ENCODE results near the gene OR10A6.

The OR10A6 gene

DNA sequence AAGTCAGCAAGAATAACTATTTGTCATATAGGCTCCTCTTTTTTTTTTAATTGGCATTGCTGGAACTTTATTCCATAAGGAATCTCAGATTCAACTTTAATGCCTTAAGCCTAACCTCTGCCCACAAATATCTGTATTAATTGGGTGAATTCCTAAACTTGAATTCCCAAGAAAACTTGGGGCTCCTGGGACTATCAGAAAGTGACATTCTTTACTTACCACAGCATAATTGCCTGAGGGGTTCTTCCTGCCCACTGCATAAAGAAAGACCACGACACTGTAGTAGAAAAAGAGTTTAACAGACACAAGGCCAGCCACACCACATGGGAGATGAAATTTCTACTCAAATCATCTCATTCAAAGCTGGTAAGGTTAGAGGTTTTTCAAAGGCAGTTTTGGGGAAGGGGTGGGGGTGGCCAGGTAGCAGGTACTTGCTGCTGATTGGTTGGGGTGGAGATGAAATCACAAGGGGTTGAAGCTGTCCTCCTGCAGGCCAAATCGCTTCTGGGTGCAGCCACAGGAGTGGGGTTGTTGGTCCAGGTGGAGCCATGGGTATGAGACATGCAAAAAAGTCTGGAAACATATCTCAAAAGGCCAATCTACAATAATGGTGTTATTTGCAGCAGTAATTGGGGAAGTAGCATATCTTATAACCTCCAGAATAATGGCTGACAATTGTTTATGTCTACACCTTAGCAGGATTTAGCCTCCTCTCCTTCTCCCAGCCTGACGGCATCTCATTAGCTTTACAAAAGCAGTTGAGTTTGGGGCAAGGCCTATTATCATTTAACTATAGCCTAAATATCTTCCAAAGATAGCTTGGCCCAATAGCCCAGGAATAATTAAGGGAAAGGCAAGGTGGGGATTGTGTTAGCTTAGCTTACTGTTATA is 38.9 kb upstream of the OR10A6 start:
- TF ChIP-seq, protein P1, sequence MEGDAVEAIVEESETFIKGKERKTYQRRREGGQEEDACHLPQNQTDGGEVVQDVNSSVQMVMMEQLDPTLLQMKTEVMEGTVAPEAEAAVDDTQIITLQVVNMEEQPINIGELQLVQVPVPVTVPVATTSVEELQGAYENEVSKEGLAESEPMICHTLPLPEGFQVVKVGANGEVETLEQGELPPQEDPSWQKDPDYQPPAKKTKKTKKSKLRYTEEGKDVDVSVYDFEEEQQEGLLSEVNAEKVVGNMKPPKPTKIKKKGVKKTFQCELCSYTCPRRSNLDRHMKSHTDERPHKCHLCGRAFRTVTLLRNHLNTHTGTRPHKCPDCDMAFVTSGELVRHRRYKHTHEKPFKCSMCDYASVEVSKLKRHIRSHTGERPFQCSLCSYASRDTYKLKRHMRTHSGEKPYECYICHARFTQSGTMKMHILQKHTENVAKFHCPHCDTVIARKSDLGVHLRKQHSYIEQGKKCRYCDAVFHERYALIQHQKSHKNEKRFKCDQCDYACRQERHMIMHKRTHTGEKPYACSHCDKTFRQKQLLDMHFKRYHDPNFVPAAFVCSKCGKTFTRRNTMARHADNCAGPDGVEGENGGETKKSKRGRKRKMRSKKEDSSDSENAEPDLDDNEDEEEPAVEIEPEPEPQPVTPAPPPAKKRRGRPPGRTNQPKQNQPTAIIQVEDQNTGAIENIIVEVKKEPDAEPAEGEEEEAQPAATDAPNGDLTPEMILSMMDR (IDR thresholded peaks at IDR 0.05): no peak
- Histone ChIP-seq H3K4me3 (ENCODE audit: low read depth in 1 of 2, low read length in 1 of 2) (no peak overlapping the region), H3K4me1 (ENCODE audit: control insufficient read depth in 1 of 2, insufficient read depth in 1 of 2, low read depth in 1 of 2, low read length in 1 of 2) (no peaks in the 10 kb centered on the region), H3K36me3 (no peaks in the 10 kb centered on the region), H3K27ac (no peak overlapping the region), H3K27me3 (peaks cover 42% of the 10 kb centered on the region), H3K9me3 (no peaks in the 10 kb centered on the region)

DNA sequence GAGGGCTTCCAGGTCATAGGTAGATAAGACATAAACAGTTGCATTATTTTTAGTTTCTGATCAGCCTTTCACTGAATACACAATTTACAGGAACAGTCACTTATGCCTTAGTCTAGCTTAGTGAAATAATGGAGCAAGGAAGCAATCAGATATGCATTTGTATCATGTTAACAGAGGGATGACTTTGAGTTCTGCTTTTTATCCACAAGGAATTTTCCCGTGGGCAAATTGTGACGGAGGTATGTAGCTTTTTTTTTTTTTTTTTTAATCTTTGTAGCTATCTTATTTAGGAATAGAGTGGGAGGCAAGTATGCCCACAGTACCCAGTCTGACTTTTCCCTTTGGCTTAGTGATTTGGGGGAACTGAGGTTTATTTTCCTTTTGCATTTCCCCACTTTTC is 37.6 kb upstream of the OR10A6 start:
- no peaks in the 10 kb centered on the region for H3K4me1 ChIP-seq (ENCODE audit: control insufficient read depth in 1 of 2, insufficient read depth in 1 of 2, low read depth in 1 of 2, low read length in 1 of 2)
- H3K27me3 ChIP-seq: peaks cover 42% of the 10 kb centered on the region
- H3K36me3 ChIP-seq: no peaks in the 10 kb centered on the region
- no peak overlapping the region for H3K27ac ChIP-seq
- H3K4me3 ChIP-seq (ENCODE audit: low read depth in 1 of 2, low read length in 1 of 2): no peak overlapping the region
- no peaks in the 10 kb centered on the region for H3K9me3 ChIP-seq
- TF ChIP-seq, protein P1 (IDR thresholded peaks at IDR 0.05): no peak

DNA sequence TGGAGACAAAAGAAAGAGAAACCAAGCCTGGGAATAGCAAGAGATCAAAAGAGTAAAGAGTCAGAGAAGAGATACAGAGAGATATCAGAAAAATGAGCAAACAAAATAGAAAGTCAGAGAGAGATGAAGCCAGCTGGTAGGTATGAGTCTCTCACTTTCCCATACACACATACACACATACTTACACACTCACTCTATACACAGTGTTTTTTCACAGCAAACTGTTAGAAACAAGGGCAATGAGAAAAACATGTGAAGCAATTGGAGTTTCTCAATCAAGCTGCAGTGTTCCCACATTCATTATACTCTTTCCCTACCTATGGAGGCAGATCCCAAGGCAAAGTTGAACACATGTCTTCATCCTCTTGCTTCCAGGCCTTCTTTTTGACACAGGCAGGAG is 36.8 kb upstream of the OR10A6 start:
- Histone ChIP-seq H3K27me3 (peaks cover 37% of the 10 kb centered on the region), H3K4me1 (ENCODE audit: control insufficient read depth in 1 of 2, insufficient read depth in 1 of 2, low read depth in 1 of 2, low read length in 1 of 2) (no peaks in the 10 kb centered on the region), H3K36me3 (no peaks in the 10 kb centered on the region), H3K4me3 (ENCODE audit: low read depth in 1 of 2, low read length in 1 of 2) (no peak overlapping the region), H3K27ac (no peak overlapping the region), H3K9me3 (no peaks in the 10 kb centered on the region)
- TF ChIP-seq, protein P1 (IDR thresholded peaks at IDR 0.05): no peak

DNA sequence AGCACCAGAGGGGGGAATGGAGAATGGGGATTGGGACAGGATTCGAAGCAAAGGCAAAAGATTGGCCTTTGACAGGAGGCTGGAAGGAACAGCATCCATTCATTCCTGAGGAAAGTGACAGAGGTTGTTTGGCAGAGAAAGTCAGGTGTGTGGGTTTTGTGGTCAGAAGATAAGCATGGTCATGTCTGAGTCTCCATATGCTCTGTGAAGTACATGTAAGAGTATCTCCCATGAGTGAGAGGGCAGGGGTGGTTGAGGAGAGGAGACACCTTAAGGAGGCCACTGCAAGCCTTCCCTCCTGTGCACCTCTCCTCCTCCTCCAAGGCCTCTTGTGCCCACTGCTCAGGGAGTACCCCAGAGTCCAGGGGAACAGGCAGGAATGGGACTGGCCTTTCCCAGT is 36.0 kb upstream of the OR10A6 start:
- H3K4me1 ChIP-seq (ENCODE audit: control insufficient read depth in 1 of 2, insufficient read depth in 1 of 2, low read depth in 1 of 2, low read length in 1 of 2): no peaks in the 10 kb centered on the region
- no peaks in the 10 kb centered on the region for H3K9me3 ChIP-seq
- no peak overlapping the region for H3K27ac ChIP-seq
- TF ChIP-seq, protein P1 (IDR thresholded peaks at IDR 0.05): no peak
- no peak overlapping the region for H3K4me3 ChIP-seq (ENCODE audit: low read depth in 1 of 2, low read length in 1 of 2)
- peaks cover 30% of the 10 kb centered on the region for H3K27me3 ChIP-seq
- H3K36me3 ChIP-seq: no peaks in the 10 kb centered on the region

DNA sequence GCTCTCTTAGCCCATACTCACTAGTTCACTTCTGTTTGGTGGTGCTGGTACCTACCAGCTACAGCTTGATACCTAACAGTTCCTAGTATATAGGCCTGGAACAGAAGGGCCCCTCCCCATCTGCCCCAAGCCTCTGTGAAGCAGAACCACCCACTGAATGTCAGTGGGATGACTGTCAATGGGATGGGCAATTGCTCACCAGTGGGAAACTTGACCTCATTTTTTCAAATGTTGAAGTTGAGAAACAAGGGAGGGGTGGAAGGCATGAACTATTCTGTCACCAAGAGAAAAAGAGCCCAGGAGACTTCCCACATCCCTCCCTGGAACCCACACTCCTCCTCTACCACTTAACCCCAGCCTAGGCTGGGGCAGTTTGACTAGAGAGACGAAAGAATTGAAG is 34.3 kb upstream of the OR10A6 start, which contains the start of gene NLRP10:
Gene NLRP10, minus strand, starts transcription at position 62 of the 400 bp plus-strand sequence. CDS start 1,952 bp downstream, outside the sequence.
- H3K4me1 ChIP-seq (ENCODE audit: control insufficient read depth in 1 of 2, insufficient read depth in 1 of 2, low read depth in 1 of 2, low read length in 1 of 2): no peaks in the 10 kb centered on the region
- TF ChIP-seq, protein P1 (IDR thresholded peaks at IDR 0.05): no peak
- no peak within 1 kb of the TSS for H3K4me3 ChIP-seq (ENCODE audit: low read depth in 1 of 2, low read length in 1 of 2)
- H3K27ac ChIP-seq: no peak within 1 kb of the TSS
- H3K27me3 ChIP-seq: peaks cover 17% of the 10 kb centered on the region
- H3K9me3 ChIP-seq: no peaks in the 10 kb centered on the region
- H3K36me3 ChIP-seq: no peaks in the 10 kb centered on the region

Data from neutrophil (primary cell).